ENCODE results near the gene NAA20. TPM values are rescaled to one million over a fixed set of nuclear protein-coding genes. Genes with fewer than 3 reads are reported as not detected.

The NAA20 gene
- total and polyA plus RNA-seq, 2 donors from 2014 or later = 72.8 to 104 TPM

DNA sequence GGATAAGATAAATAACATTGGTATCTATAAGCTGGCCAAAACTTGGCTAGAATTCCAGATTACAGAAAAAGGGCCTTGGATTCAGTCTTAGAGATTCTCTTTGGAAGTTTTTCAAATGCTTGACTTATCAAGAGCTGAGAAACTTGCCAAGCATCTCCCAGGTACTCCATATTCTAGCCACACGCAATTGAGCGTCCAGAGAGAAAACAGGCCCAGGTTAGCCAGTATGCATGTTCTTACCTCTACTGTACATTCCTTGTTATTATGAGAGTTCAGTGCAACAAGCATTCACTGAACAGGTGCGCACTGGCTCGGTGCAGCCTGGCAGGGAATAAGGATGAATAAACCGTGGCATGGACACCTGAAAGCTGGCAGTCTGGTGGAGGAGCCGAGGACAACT lies 21.4 kb downstream of the NAA20 start:
- Histone ChIP-seq H3K4me1 (ENCODE audit: control insufficient read depth in 2 of 3, insufficient read depth in 2 of 3, low read depth in 1 of 3, low read length in 3 of 3) (peaks cover 0 to 16% (median 16%) of the 10 kb centered on the region in 3 donors), H3K9ac (ENCODE audit: low read length in 3 of 3) (no peak overlapping the region), H3K4me3 (ENCODE audit: low read length in 3 of 3) (no peak overlapping the region), H3K27ac (ENCODE audit: low read depth in 2 of 2, low read length in 2 of 2) (no peak overlapping the region), H3K27me3 (ENCODE audit: control insufficient read depth, insufficient read depth, low read length) (no peaks in the 10 kb centered on the region), H3K36me3 (ENCODE audit: control insufficient read depth in 2 of 3, insufficient read depth in 3 of 3, low read length in 3 of 3) (peaks cover 16 to 73% (median 59%) of the 10 kb centered on the region in 3 donors), H3K9me3 (ENCODE audit: control insufficient read depth in 2 of 3, insufficient read depth in 1 of 3, low read length in 3 of 3) (no peaks in the 10 kb centered on the region)
- TF ChIP-seq, protein P1, sequence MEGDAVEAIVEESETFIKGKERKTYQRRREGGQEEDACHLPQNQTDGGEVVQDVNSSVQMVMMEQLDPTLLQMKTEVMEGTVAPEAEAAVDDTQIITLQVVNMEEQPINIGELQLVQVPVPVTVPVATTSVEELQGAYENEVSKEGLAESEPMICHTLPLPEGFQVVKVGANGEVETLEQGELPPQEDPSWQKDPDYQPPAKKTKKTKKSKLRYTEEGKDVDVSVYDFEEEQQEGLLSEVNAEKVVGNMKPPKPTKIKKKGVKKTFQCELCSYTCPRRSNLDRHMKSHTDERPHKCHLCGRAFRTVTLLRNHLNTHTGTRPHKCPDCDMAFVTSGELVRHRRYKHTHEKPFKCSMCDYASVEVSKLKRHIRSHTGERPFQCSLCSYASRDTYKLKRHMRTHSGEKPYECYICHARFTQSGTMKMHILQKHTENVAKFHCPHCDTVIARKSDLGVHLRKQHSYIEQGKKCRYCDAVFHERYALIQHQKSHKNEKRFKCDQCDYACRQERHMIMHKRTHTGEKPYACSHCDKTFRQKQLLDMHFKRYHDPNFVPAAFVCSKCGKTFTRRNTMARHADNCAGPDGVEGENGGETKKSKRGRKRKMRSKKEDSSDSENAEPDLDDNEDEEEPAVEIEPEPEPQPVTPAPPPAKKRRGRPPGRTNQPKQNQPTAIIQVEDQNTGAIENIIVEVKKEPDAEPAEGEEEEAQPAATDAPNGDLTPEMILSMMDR (IDR thresholded peaks at IDR 0.05; ENCODE audit: borderline replicate concordance, extremely low read depth, insufficient read depth) = no peak
- intact Hi-C loops (cut with DNase I) = no loop called here
- DNase-seq (peak in 1 of 5 donors; percentile 9), FAIRE-seq (no peak)

DNA sequence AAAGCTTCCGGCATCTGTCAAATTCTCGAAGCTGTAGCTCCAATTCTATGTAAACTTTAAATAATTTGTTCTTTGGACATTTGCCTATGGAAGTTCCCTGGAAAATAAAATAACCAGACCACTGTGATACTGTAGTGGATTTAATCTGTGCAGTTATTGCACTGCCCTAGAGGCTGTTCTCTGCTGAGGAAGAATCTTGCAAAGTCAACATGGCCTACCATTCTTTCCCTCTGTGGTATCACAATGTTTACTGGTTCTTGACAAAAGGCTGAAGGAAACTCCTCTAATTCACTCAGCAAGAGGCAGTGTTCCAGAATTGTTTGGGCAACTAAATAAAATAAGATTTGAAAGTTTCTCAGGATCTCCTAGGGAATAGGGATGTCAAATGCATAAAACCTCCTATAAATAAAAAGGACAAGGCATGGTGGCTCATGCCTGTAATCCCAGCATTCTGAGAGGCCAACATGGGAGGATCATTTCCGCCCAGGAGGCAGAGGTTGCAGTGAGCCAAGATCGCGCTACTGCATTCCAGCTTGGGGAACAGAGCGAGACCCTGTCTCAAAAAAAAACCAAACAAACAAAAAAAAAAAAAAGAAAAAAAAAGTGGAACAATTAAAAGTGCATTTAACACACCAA lies 22.7 kb downstream of the NAA20 start:
- TF ChIP-seq, protein P1 (IDR thresholded peaks at IDR 0.05; ENCODE audit: borderline replicate concordance, extremely low read depth, insufficient read depth) = no peak
- Histone ChIP-seq H3K27ac (ENCODE audit: low read depth in 2 of 2, low read length in 2 of 2) (no peak overlapping the region), H3K9ac (ENCODE audit: low read length in 3 of 3) (no peak overlapping the region), H3K4me3 (ENCODE audit: low read length in 3 of 3) (no peak overlapping the region), H3K27me3 (ENCODE audit: control insufficient read depth, insufficient read depth, low read length) (no peaks in the 10 kb centered on the region), H3K9me3 (ENCODE audit: control insufficient read depth in 2 of 3, insufficient read depth in 1 of 3, low read length in 3 of 3) (no peaks in the 10 kb centered on the region), H3K4me1 (ENCODE audit: control insufficient read depth in 2 of 3, insufficient read depth in 2 of 3, low read depth in 1 of 3, low read length in 3 of 3) (peaks cover 0 to 15% (median 14%) of the 10 kb centered on the region in 3 donors), H3K36me3 (ENCODE audit: control insufficient read depth in 2 of 3, insufficient read depth in 3 of 3, low read length in 3 of 3) (peaks cover 17 to 76% (median 62%) of the 10 kb centered on the region in 3 donors)
- DNase-seq (no peak), FAIRE-seq (no peak)
- intact Hi-C loops (cut with DNase I) = no loop called here

DNA sequence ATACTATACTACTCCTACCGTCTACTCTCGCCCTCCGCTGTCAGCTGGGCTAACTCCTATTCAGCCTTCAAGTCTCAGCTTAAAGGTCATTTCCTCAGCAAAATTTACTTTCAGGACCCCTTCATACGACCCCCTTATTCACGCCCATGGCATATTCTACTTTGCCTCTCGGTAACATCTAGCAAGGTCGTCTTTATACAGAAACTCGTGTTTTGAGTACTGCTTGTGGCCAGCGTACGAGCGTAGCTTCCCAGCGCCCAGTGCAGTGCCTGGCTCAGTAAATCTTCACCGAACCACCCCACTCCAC lies 34.6 kb downstream of the NAA20 start:
- peak overlapping the region; percentile 83 to 84 for H3K27ac ChIP-seq (ENCODE audit: low read depth in 2 of 2, low read length in 2 of 2)
- peak in 1 of 5 donors; percentile 10 for DNase-seq
- intact Hi-C loops (cut with DNase I) = no loop called here
- H3K36me3 ChIP-seq (ENCODE audit: control insufficient read depth in 2 of 3, insufficient read depth in 3 of 3, low read length in 3 of 3) = peaks cover 11 to 21% (median 14%) of the 10 kb centered on the region in 3 donors
- peaks cover 0 to 11% (median 5%) of the 10 kb centered on the region in 3 donors for H3K4me1 ChIP-seq (ENCODE audit: control insufficient read depth in 2 of 3, insufficient read depth in 2 of 3, low read depth in 1 of 3, low read length in 3 of 3)
- TF ChIP-seq, protein P1 (IDR thresholded peaks at IDR 0.05; ENCODE audit: borderline replicate concordance, extremely low read depth, insufficient read depth) = no peak
- no peaks in the 10 kb centered on the region for H3K9me3 ChIP-seq (ENCODE audit: control insufficient read depth in 2 of 3, insufficient read depth in 1 of 3, low read length in 3 of 3)
- H3K4me3 ChIP-seq (ENCODE audit: low read length in 3 of 3) = peak overlapping the region; percentile 88 to 99 (median 96)
- no peaks in the 10 kb centered on the region for H3K27me3 ChIP-seq (ENCODE audit: control insufficient read depth, insufficient read depth, low read length)
- H3K9ac ChIP-seq (ENCODE audit: low read length in 3 of 3) = peak overlapping the region; percentile 93 to 96 (median 95)
- FAIRE-seq = no peak

Measured in kidney (tissue), 14 donors.